H9 (cell line): ENCODE data around the gene TMEM87A. TPM values are rescaled to one million over a fixed set of nuclear protein-coding genes. Genes with fewer than 3 reads are reported as not detected.

Source experiments
- DNase-seq: peaks from one replicate; pipeline ENCODE4 v3.0.0-alpha.2; 2017
- H2AFZ ChIP-seq: one replicate; pipeline ENCODE4 v1.6.1; 2013; ENCODE audit warnings: mild to moderate bottlenecking, low read length, control low read depth, moderate library complexity
- H2AK5ac ChIP-seq: 2 replicates; pipeline ENCODE4 v1.6.1; 2013; ENCODE audit warnings: low read length, control low read depth, mixed read lengths; ENCODE audit not compliant: insufficient read length
- H2BK120ac ChIP-seq: one replicate; pipeline ENCODE4 v1.6.1; 2013; ENCODE audit warnings: low read depth, mild to moderate bottlenecking, low read length, control low read depth, inconsistent platforms; ENCODE audit not compliant: poor library complexity, severe bottlenecking
- H2BK12ac ChIP-seq: 2 replicates; pipeline ENCODE4 v1.6.1; 2013; ENCODE audit warnings: low read length, control low read depth, mixed read lengths, low read depth; ENCODE audit not compliant: insufficient read length
- H2BK15ac ChIP-seq: 2 replicates; pipeline ENCODE4 v1.6.1; 2013; ENCODE audit warnings: low read depth, low read length, control low read depth
- H2BK20ac ChIP-seq: one replicate; pipeline ENCODE4 v1.6.1; 2013; ENCODE audit warnings: low read depth, mild to moderate bottlenecking, low read length, control low read depth, inconsistent platforms; ENCODE audit not compliant: poor library complexity, severe bottlenecking
- H2BK5ac ChIP-seq: 2 replicates; pipeline ENCODE4 v1.6.1; 2013; ENCODE audit warnings: low read length, control low read depth, mixed read lengths; ENCODE audit not compliant: insufficient read length
- H3K14ac ChIP-seq: 2 replicates; pipeline ENCODE4 v1.6.1; 2013; ENCODE audit warnings: low read length, control low read depth; ENCODE audit not compliant: insufficient read depth
- H3K18ac ChIP-seq: 2 replicates; pipeline ENCODE4 v1.6.1; 2013; ENCODE audit warnings: low read depth, mild to moderate bottlenecking, mixed read lengths, low read length, control low read depth; ENCODE audit not compliant: insufficient read length
- H3K23ac ChIP-seq: 2 replicates; pipeline ENCODE4 v1.6.1; 2013; ENCODE audit warnings: low read length, control low read depth, mixed read lengths, low read depth; ENCODE audit not compliant: insufficient read length
- H3K23me2 ChIP-seq: 2 replicates; pipeline ENCODE4 v1.6.1; 2013; ENCODE audit warnings: low read depth, mild to moderate bottlenecking, mixed read lengths, low read length, control low read depth; ENCODE audit not compliant: insufficient read length, poor library complexity, severe bottlenecking
- H3K27ac ChIP-seq: 2 replicates; pipeline ENCODE4 v1.5.1; 2013; ENCODE audit warnings: low read length, control low read depth, mixed read lengths, low read depth; ENCODE audit not compliant: insufficient read length
- H3K27me3 ChIP-seq: 2 replicates; pipeline ENCODE4 v1.6.1; 2013; ENCODE audit warnings: low read length, control low read depth, inconsistent platforms; ENCODE audit not compliant: insufficient read depth
- H3K4ac ChIP-seq: 2 replicates; pipeline ENCODE4 v1.6.1; 2013; ENCODE audit warnings: low read depth, mild to moderate bottlenecking, control low read depth, inconsistent platforms, low read length, moderate library complexity
- H3K4me1 ChIP-seq: 2 replicates; pipeline ENCODE4 v1.6.1; 2013; ENCODE audit warnings: low read length, control low read depth, inconsistent platforms; ENCODE audit not compliant: insufficient read depth
- H3K4me2 ChIP-seq: 2 replicates; pipeline ENCODE4 v1.6.1; 2013; ENCODE audit warnings: low read length, control low read depth, mixed read lengths; ENCODE audit not compliant: insufficient read length, insufficient read depth
- H3K56ac ChIP-seq: 2 replicates; pipeline ENCODE4 v1.6.1; 2013; ENCODE audit warnings: low read depth, mild to moderate bottlenecking, mixed read lengths, low read length, control low read depth; ENCODE audit not compliant: insufficient read length
- H3K79me1 ChIP-seq: 2 replicates; pipeline ENCODE4 v1.6.1; 2013; ENCODE audit warnings: low read depth, mild to moderate bottlenecking, moderate library complexity, low read length, control low read depth, inconsistent platforms; ENCODE audit not compliant: insufficient read depth, poor library complexity, severe bottlenecking
- H3K79me2 ChIP-seq: 2 replicates; pipeline ENCODE4 v1.6.1; 2013; ENCODE audit warnings: low read length, control low read depth, inconsistent platforms; ENCODE audit not compliant: insufficient read depth
- H3K9ac ChIP-seq: 2 replicates; pipeline ENCODE4 v1.6.1; 2013; ENCODE audit warnings: low read length, control low read depth, mixed read lengths; ENCODE audit not compliant: insufficient read length; ENCODE audit errors: extremely low read depth
- H3K9me3 ChIP-seq: one replicate; pipeline ENCODE4 v1.6.1; 2013; ENCODE audit warnings: low read depth, low read length, inconsistent platforms; ENCODE audit not compliant: control insufficient read depth
- H3T11ph ChIP-seq: one replicate; pipeline ENCODE4 v1.6.1; 2013; ENCODE audit warnings: mild to moderate bottlenecking, low read length, control low read depth, inconsistent platforms
- H4K20me1 ChIP-seq: one replicate; pipeline ENCODE4 v1.6.1; 2013; ENCODE audit not compliant: control insufficient read depth, insufficient read length, insufficient read depth
- H4K5ac ChIP-seq: 2 replicates; pipeline ENCODE4 v1.6.1; 2013; ENCODE audit warnings: low read depth, mild to moderate bottlenecking, mixed read lengths, low read length, control low read depth; ENCODE audit not compliant: insufficient read length
- H4K8ac ChIP-seq: replicated peaks from 2 replicates; pipeline ENCODE4 v1.6.1; 2013; ENCODE audit warnings: low read length, control low read depth, mixed read lengths, low read depth; ENCODE audit not compliant: insufficient read length
- H4K91ac ChIP-seq: 2 replicates; pipeline ENCODE4 v1.6.1; 2013; ENCODE audit warnings: low read depth, mild to moderate bottlenecking, moderate library complexity, mixed read lengths, low read length, control low read depth; ENCODE audit not compliant: insufficient read length
- H3K27ac Mint-ChIP-seq, 3 experiments: 2 replicates in 2 of 3; 3 replicates in 1 of 3; pipeline ENCODE4 v1.8.0; 2020 to 2021; ENCODE audit warnings: mixed read lengths in 3 of 3, mild to moderate bottlenecking in 1 of 3, moderate library complexity in 1 of 3
- H3K27me3 Mint-ChIP-seq: 2 replicates; pipeline ENCODE4 v1.8.0; 2021; ENCODE audit warnings: low read depth, mild to moderate bottlenecking, moderate library complexity, mixed read lengths
- H3K36me3 Mint-ChIP-seq, 3 experiments: 2 replicates in 2 of 3; 3 replicates in 1 of 3; pipeline ENCODE4 v1.8.0; 2020 to 2021; ENCODE audit warnings: low read depth in 3 of 3, mixed read lengths in 3 of 3; ENCODE audit not compliant: insufficient read depth in 1 of 3
- H3K4me1 Mint-ChIP-seq, 2 experiments: 2 replicates each; pipeline ENCODE4 v1.8.0; 2020; ENCODE audit warnings: mixed read lengths in 2 of 2
- H3K4me3 Mint-ChIP-seq, 2 experiments: 2 replicates in 1 of 2; 3 replicates in 1 of 2; pipeline ENCODE4 v1.8.0; 2020 to 2021; ENCODE audit warnings: mild to moderate bottlenecking in 2 of 2, mixed read lengths in 2 of 2, moderate library complexity in 1 of 2
- H3K9me3 Mint-ChIP-seq, 2 experiments: 2 replicates in 1 of 2; 3 replicates in 1 of 2; pipeline ENCODE4 v1.8.0; 2020; ENCODE audit warnings: mild to moderate bottlenecking in 2 of 2, mixed read lengths in 2 of 2, moderate library complexity in 1 of 2
- WGBS: extraction: QIAGEN DNeasy Blood & Tissue Kit; methylation state at CpG from one replicate; pipeline ENCODE4 v1.1.7; 2013; ENCODE audit warnings: missing lambda C conversion rate, low lambda C conversion rate, mixed read lengths; ENCODE audit not compliant: insufficient read length; ENCODE audit errors: extremely low coverage; 5-methylcytosine and 5-hydroxymethylcytosine counted together
- total RNA-seq: library from RNA; stranded (reverse); gene quantifications from 2 replicates; pipeline ENCODE4 v1.2.1, GENCODE V29; 2021
- TF ChIP-seq, protein P1 (sequence below): fragments of 200-600 bp; sonication (generic); conservative IDR thresholded peaks from 3 replicates; pipeline ENCODE4 v1.8.0; 2021; ENCODE audit warnings: antibody characterized with exemption, mild to moderate bottlenecking

TMEM87A gene
- total RNA-seq, 1 experiment from 2014 or later = 46.7 TPM

GRCh38 chr15:42232606-42233005, 40.6 kb downstream of the TMEM87A start:
- H3K27me3 Mint-ChIP-seq = no peaks in the 10 kb centered on the region
- H4K5ac ChIP-seq = no peak overlapping the region
- H3K18ac ChIP-seq = no peak overlapping the region
- H4K20me1 ChIP-seq = no peaks in the 10 kb centered on the region
- H4K8ac ChIP-seq = no peak overlapping the region
- no peak overlapping the region for H3K4me3 Mint-ChIP-seq
- H3K9ac ChIP-seq = no peak overlapping the region
- H3K14ac ChIP-seq = no peak overlapping the region
- H3K36me3 Mint-ChIP-seq = peaks cover 6 to 70% (median 36%) of the 10 kb centered on the region in 3 experiments; a peak in 5 of 7 replicates
- no peak overlapping the region for H2AK5ac ChIP-seq
- no peak overlapping the region for H2BK15ac ChIP-seq
- H3K23ac ChIP-seq = no peak overlapping the region
- no peak overlapping the region for H2BK20ac ChIP-seq
- no peak overlapping the region for H2BK12ac ChIP-seq
- no peaks in the 10 kb centered on the region for H3K79me1 ChIP-seq
- H3K9me3 ChIP-seq = no peaks in the 10 kb centered on the region
- H3K23me2 ChIP-seq = no peaks in the 10 kb centered on the region
- TF ChIP-seq, protein P1, sequence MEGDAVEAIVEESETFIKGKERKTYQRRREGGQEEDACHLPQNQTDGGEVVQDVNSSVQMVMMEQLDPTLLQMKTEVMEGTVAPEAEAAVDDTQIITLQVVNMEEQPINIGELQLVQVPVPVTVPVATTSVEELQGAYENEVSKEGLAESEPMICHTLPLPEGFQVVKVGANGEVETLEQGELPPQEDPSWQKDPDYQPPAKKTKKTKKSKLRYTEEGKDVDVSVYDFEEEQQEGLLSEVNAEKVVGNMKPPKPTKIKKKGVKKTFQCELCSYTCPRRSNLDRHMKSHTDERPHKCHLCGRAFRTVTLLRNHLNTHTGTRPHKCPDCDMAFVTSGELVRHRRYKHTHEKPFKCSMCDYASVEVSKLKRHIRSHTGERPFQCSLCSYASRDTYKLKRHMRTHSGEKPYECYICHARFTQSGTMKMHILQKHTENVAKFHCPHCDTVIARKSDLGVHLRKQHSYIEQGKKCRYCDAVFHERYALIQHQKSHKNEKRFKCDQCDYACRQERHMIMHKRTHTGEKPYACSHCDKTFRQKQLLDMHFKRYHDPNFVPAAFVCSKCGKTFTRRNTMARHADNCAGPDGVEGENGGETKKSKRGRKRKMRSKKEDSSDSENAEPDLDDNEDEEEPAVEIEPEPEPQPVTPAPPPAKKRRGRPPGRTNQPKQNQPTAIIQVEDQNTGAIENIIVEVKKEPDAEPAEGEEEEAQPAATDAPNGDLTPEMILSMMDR = no peak
- H4K91ac ChIP-seq = no peak overlapping the region
- no peak overlapping the region for H2AFZ ChIP-seq
- no peak overlapping the region for H3K27ac ChIP-seq
- no peak overlapping the region for H3K4ac ChIP-seq
- no peak overlapping the region for H3T11ph ChIP-seq
- no peaks in the 10 kb centered on the region for H3K9me3 Mint-ChIP-seq
- no peak overlapping the region for H3K56ac ChIP-seq
- no peak overlapping the region for H2BK120ac ChIP-seq
- no peaks in the 10 kb centered on the region for H3K4me1 Mint-ChIP-seq
- no peaks in the 10 kb centered on the region for H3K4me1 ChIP-seq
- no CpG with 5 or more reads among the region's 5 CpGs for WGBS
- H3K27ac Mint-ChIP-seq = no peak overlapping the region; a peak in 1 of 7 replicates
- H2BK5ac ChIP-seq = no peak overlapping the region
- no peak for DNase-seq
- H3K4me2 ChIP-seq = no peak overlapping the region
- H3K27me3 ChIP-seq = no peaks in the 10 kb centered on the region
- no peaks in the 10 kb centered on the region for H3K79me2 ChIP-seq
